Middle frontal gyrus (tissue), 1 donor: ENCODE data around the gene EPO.

Experiments
- DNase-seq: peaks from one replicate; pipeline ENCODE4 v3.0.0-alpha.2; 2015; ENCODE audit warnings: low spot score; ENCODE audit errors: extremely low spot score

EPO gene

DNA sequence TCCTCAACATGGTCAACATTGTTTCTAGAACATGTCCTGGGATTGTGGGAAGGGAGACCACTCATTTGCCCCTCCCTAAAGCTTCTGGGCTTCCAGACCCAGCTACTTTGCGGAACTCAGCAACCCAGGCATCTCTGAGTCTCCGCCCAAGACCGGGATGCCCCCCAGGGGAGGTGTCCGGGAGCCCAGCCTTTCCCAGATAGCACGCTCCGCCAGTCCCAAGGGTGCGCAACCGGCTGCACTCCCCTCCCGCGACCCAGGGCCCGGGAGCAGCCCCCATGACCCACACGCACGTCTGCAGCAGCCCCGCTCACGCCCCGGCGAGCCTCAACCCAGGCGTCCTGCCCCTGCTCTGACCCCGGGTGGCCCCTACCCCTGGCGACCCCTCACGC is at the start of gene EPO:
EPO (plus strand) TSS at position 190 of the 392 bp plus-strand sequence. CDS start 513 bp downstream, outside the sequence.
- no peak for DNase-seq

DNA sequence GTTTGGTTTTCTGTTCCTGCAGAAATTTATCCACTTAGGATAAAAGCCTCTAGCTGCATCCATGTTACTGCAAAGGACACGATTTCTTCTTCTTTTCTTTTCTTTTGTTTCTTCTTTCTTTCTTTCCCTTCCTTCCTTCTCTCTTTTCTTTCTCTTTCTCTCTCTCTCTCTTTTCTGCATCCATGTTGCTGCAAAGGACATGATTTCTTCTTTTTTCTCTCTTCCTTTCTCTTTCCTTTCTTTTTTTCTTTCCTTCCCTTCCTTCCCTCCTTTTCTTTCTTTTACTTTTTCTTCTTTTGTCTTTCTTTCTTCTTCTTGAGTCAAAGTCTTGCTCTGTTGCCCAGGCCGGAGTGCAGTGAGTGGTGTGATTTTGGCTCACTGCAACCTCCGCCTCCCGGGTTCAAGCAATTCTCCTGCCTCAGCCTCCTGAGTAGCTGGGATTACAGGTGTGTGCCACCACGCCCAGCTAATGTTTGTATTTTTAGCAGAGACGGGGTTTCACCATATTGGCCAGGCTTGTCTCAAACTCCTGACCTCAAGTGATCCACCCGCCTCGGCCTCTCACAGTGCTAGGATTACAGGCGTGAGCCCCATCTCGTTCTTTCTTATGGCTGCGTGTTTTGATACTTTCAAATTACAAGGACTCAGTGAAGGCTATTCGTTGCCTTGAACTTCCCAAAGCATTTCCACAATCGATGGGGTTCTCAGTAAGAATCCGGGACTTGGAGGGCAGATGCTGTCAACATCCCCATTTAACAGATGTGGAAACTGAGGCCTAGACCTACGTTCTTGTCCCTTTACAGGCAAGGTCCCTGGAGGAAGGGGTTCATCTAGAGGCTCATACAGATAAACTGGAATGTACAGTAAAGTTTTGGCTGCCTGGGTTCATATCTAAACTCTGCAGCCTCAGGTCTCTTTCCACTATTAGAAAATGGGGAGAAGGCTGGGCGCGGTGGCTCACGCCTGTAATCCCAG is 48.6 kb upstream of the EPO start:
- no peak for DNase-seq

- peak; percentile 96 for DNase-seq
These were observed 46.8 kb upstream of the EPO start, which contains the start of gene GNB2 for GRCh38 chr7:100673302-100673941. Gene GNB2, plus strand, starts transcription at chr7:100673740. Its CDS starts 2,526 bp downstream, at chr7:100676266.

GRCh38 chr7:100673942-100674410 is 46.3 kb upstream of the EPO start:
- no peak for DNase-seq

DNA sequence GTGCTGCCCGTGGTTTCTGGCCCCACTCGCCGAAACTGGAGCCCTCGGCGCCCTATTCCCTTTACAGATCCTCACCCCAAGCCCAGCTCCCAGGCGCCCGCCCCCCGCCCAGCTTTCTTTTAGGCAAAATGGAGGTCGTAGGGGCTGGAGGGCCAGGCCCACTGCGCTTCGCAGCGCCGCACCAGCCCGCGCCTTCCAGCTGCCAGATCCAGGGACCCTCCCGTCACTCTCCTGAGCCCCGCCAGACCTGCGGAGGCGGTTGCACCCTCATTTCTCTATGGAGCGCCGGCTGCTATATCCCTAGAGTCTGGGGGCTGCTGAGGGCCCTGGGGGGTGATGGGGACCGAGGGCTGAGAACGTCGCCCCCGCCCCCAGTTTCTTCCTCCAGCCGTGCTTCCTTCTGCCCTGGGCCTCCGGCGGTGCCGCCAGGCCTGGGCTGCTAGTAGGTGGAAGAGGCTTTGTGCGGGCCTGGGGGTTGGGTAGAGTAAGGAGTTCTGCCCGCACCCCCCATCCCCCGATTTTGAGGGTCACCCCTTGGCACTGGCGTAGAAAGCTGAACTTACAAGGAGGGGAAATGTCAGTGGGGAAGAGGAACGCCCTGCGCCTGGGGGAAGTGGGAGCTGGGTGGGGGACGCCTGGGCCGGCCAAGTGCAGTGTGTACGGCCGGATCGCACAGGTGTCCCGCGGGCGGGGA is 45.7 kb upstream of the EPO start:
- no peak for DNase-seq

DNA sequence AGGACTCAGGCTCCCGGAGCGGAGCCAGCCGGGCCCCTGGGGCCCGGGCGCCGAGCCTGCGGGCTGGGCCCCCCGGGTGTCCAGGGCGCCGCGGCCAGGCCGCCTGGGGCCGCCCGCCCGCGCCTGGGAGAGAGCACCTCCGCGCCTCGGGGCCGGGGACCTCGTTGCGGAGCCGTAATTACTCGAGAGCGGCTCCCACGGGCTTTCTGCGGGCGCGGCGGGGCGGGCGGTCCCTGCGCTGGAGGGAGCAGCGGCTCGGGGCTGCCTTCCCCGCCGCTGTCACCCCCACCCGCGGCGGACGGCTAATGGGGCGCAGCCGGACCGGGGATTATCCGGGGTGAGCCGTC is 45.2 kb upstream of the EPO start:
- no peak for DNase-seq

GRCh38 chr7:100675581-100676350 is 44.5 kb upstream of the EPO start:
- peak; percentile 55 for DNase-seq

DNA sequence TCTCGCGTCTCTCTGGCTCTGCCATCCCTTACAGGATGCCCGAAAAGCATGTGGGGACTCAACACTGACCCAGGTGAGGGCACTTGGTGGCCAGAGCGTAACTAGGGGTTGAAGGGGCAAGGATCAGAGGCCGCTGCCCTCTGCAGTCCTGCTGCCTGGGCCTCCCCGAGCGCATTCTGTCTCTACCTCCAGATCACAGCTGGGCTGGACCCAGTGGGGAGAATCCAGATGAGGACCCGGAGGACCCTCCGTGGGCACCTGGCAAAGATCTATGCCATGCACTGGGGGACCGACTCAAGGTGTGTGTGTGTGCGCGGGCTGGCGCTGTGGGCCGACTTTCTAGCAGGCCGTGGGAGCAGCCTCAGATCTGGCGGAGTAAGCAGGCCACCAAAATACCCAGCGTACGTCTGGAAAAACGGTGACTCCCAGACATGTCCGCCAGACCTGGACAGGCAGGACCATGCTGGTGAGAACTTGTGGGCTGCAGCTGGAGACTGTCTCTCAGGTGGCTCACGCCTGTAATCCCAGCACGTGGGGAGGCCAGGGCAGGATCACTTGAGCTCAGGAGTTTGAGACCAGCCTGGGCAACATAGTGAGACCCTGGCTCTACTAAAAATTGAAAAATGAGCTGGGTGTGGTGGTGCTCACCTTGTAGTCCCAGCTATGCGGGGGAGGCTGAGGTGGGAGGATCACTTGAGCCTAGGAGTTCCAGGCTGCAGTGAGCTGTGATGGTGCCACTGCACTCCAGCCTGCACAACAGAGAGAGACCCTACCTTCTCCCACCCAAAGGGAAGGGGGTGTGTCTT is 43.6 kb upstream of the EPO start:
- no peak for DNase-seq

DNA sequence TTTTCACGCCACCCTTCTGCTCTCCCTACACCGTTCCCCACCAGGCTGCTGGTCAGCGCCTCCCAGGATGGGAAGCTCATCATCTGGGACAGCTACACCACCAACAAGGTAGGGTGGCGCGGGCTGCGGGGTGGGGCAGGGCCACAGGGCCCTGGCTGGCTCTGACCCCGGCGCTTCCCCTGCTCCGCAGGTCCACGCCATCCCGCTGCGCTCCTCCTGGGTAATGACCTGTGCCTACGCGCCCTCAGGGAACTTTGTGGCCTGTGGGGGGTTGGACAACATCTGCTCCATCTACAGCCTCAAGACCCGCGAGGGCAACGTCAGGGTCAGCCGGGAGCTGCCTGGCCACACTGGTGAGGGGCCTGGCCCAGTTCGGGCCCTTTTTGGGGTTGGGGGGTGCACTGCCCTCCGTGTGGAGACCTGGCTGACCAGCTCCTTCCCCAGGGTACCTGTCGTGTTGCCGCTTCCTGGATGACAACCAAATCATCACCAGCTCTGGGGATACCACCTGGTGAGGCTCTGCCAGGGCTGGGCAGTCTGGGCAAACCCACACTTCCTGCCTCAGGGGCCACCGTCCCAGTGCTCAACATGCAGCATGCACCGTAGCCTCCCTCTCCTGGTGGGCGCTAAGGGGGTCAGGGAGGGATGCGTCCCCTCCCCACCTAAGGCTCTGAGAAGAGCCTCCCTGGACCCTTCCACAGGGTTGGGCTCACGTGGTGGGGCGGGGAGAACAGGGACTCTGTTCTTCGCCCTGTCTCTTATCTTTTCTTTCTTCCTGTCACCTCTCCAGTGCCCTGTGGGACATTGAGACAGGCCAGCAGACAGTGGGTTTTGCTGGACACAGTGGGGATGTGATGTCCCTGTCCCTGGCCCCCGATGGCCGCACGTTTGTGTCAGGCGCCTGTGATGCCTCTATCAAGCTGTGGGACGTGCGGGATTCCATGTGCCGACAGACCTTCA is 42.7 kb upstream of the EPO start:
- DNase-seq = no peak

- no peak for DNase-seq
These were observed 41.8 kb upstream of the EPO start for GRCh38 chr7:100678291-100678984.

- no peak for DNase-seq
These were observed 40.9 kb upstream of the EPO start for GRCh38 chr7:100679129-100679926.

GRCh38 chr7:100679927-100680575 is 40.2 kb upstream of the EPO start:
- no peak for DNase-seq

DNA sequence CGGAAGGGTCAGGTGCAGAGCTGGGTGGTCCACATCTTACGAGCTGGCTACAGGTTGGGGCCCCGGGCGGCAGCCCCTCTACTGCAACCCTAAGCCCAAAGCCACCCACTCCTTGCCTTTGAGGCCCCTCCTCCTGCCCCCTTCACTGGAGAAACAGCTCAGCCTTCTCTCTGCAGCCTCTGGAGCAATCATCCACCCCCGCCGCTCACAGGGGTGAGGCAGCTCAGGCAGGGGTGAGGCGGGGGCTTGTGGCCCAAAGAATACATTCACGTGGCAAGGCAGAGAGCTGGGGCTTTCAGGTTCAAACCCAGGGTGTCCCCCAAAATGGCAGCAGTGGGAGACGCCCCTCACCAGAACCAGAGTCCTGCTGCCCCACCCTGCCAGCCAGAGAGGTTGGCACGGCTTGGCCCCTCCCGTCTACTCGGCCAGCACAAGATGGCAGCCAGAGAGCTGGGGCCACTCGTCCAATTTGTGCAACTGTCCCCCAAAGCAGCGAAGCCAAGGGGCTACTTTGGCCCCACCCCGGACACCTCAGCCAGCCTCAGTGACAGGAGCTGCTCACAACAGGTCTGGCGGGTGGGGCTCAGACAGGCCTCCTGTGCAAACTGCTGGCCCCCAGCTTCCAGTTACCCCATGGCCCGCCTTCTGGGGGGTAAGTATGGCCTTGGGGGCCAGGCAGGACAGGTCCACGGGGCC is 39.5 kb upstream of the EPO start:
- no peak for DNase-seq

GRCh38 chr7:100681491-100682227 is 38.6 kb upstream of the EPO start:
- no peak for DNase-seq

DNA sequence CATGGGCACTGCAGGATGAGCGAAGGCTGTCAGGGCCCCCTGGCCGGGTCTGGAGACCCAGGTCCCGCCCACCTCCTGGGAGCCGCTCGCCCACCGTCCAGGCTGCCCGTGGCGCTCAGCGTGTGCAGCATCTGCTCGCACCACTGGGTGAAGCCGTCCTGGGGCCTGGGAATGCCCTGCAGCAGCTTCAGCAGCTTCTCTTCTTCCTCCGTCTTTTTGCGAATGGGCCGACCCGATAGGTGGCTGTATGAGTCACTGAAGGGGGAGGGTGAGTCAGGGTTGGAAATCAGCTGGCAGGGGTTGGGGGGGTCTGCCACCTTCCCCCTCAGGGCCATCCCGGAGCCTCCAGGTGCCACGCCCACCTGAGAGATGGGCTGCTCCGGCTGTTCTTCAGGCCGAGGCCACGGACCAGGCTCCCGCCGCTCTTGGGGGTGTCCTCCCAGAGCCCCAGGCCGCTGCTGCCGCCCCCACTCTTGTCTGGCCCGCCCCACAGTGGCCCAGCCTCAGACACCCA is 38.0 kb upstream of the EPO start:
- DNase-seq = no peak
